DND-41 (cell line): ENCODE measurements around the gene MASP1.

Experiments
- EZH2 ChIP-seq: IDR thresholded peaks from 3 replicates; pipeline ENCODE4 v1.6.1; 2012; ENCODE audit warnings: borderline replicate concordance, low read depth, mild to moderate bottlenecking, moderate library complexity, low read length, inconsistent platforms; ENCODE audit not compliant: severe bottlenecking
- TF ChIP-seq, protein P1 (sequence below): IDR thresholded peaks from 2 replicates; pipeline ENCODE4 v1.5.1; 2012; ENCODE audit warnings: borderline replicate concordance, low read length, moderate library complexity, mild to moderate bottlenecking; ENCODE audit not compliant: poor library complexity, severe bottlenecking; ENCODE audit errors: extremely low read depth

DNA sequence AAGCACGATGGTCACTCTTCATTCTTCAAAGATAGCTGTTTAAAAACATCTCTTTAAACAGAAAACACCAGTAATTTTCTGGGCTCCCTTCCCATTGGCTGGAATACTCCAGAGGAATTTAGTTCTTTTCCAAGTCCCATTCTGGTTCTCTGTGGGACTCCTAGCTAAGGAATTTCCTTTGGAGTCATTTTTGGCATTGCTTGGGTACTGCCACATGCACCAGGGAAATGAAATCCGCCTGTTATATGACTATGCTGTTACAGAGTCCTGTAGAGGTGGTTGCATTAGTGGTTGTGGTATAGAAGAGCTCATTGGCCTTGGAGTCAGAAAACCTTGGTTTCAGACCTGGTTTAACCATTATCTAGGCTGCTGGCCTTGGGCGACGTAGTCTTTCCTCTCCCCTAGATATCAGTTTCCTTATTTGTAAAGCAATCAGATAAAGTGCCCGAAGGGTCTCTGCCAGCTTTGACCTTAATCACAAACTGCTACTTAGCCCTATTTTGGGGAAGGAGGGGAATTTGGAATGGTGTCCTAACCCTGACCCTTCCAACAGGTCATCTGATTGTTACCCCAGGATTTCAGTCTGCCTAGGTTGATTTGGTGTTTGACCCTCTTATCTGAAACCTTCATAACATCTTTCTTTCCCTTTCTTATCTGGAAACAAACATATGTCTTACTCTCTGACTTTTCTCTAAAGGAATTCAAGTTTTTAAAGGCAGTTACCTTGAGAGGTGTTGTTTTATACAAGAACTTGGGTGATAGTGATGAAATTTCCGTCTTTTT lies 80.8 kb downstream of the MASP1 start:
- TF ChIP-seq, protein P1, sequence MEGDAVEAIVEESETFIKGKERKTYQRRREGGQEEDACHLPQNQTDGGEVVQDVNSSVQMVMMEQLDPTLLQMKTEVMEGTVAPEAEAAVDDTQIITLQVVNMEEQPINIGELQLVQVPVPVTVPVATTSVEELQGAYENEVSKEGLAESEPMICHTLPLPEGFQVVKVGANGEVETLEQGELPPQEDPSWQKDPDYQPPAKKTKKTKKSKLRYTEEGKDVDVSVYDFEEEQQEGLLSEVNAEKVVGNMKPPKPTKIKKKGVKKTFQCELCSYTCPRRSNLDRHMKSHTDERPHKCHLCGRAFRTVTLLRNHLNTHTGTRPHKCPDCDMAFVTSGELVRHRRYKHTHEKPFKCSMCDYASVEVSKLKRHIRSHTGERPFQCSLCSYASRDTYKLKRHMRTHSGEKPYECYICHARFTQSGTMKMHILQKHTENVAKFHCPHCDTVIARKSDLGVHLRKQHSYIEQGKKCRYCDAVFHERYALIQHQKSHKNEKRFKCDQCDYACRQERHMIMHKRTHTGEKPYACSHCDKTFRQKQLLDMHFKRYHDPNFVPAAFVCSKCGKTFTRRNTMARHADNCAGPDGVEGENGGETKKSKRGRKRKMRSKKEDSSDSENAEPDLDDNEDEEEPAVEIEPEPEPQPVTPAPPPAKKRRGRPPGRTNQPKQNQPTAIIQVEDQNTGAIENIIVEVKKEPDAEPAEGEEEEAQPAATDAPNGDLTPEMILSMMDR = no peak
- no peak for TF ChIP-seq EZH2
